GM19035 (cell line): ENCODE results near the gene PCBP3.
"Not testable (repeated sequence)": the region's sequence is repeated elsewhere in the genome, so short reads cannot be mapped to it uniquely, and the experiment has no call there.

Experiments used
- ATAC-seq: cut with Tn5 transposase; IDR thresholded peaks from one replicate; pipeline ENCODE4 v1.9.1; 2021; ENCODE audit not compliant: unreplicated experiment

PCBP3 gene

DNA sequence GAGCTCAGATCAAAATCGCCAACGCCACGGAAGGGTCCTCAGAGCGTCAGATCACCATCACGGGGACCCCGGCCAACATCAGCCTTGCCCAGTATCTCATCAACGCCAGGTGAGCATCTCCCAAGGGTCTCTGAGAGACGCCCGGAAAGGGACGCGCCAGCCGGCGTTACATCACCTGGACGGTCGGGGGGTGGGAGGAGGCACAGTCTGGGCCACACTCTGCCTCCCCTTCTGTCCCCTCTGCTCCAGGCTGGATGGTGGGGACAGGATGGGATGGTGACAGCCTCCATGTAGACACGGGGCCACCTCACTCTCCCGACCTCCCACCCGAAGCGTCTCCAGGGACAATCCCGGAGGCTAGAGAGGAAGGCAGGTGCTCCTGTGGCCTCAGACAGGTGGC, 296.6 kb downstream of the PCBP3 start:
- ATAC-seq = no peak

DNA sequence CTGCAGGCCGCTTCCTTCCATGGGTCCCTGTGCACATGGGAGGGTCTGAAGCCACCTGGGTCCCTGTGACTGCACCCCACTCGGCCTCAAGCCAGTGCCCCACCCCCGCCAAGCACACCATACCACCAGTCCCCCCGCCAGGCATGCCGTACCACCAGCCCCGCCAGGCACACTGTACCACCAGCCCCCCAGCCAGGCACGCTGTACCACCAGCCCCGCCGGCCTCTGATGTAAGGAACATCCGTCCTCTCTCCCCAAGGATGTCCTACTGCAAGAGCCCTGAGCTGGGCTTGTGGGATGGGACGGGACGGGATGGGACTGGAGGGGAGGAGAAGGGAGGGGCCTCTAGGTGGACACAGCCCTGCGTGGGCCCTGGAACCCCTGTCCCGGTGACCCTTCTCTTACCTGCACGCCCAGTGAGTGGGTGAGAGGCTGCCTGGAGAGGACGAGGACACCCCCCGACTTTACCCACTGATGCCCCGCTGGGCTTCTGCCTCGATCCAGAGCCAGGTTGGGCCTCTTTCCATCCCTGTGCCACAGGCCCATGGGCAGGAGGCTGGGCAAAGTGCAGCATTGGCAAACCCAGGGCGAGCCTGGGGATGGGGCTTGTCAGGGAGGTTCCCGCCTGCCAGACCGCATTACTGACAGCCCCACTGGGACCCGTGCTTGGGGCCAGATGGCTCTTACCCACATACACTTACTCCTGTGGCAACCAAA, 297.3 kb downstream of the PCBP3 start:
- ATAC-seq = no peak

DNA sequence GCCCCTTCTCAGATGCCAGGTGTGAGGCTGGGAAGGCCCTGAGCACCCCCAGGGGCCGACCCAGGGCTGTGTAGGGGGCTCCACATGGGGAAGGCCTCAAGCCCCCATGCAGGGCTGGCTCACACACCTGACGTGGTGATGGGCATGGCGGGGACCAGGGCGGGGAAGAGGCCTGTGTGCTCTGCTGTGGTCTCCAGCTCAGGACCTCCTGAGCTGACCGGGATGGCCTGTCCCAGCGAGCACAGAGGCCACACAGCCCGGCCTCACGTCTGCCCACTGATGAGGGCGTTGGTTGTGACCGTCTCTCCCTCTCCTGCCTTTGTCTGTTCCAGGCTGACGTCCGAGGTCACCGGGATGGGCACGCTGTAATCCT, 297.8 kb downstream of the PCBP3 start:
- ATAC-seq = no peak

GRCh38 chr21:45941717-45942546, 298.4 kb downstream of the PCBP3 start:
- no peak for ATAC-seq

DNA sequence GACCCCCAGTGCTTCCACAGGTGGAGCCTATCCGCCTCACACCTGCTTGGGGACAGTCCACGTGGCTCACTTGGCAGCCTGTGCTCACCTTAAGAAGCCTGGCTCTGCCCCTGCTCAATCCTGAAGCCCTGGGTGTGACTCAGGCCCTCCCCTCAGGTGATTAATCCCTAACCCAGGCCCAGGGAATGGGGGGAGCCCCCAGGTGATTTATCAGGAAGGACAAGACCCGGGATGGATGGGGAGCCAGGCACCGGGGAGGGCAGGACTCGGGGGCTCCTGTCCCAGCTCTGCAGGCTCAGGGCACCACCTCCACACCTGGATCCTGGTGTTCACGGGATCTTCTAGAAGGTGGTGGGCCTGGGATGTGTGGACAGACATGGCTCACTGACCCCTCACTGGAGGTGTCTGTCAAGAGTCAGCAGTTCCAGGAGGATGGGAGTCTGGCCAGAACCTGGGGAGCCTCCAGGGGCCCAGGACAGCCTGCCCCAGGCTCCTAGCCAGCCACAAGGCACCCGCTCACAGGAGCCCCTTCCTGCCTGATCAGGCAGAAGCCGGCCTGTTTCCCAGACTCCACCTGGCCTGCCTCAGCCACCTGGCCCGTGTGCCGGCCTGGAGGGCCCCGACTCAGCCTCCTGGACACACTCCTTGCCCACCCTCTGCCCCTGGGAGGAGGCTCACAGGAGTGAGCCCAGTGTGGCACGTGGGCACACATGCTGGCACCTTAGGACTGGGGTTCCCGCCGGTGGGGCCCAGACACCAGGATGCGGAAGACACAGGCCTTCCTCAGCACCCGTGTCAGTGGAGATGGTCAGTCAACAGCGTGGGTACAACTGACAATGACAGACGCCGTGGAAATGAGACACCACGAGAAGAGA, 299.5 kb downstream of the PCBP3 start:
- no peak for ATAC-seq

DNA sequence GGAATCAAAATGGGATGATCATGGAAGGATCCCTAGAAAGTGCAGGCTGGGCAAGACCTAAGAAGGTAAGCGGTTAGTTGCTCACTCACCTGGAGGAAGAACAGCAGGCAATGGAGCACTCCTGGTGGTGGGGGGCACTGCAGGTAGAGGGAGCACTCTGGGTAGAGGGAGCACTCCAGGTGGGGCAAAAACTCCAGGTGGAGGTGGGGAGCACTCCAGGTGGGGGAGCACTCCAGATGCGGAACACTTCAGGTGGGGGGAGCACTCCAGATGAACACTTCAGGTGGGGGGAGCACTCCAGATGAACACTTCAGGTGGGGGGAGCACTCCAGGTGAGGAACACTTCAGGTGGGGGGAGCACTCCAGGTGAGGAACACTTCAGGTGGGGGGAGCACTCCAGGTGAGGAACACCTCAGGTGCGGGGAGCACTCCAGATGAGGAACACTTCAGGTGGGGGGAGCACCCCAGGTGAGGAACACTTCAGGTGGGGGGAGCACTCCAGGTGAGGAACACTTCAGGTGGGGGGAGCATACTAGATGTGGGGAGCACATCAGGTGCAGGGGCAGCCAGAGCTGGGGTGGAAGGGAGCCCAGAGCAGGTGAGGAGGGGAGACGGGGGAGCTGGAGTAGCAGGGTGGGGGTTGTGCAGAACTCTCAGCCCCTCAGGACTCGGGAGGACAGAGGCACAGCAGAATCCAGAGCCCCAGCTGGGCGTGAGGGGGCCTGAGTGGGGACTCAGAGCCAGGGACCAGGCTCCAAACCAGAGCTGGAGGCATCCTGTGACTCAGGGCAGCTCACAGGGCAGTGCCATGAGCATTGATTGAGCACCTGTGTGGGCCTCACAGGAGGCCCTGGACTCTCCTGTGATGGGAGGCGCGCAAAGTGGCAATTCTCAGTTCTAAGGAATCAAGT, 300.4 kb downstream of the PCBP3 start:
- no peak for ATAC-seq

DNA sequence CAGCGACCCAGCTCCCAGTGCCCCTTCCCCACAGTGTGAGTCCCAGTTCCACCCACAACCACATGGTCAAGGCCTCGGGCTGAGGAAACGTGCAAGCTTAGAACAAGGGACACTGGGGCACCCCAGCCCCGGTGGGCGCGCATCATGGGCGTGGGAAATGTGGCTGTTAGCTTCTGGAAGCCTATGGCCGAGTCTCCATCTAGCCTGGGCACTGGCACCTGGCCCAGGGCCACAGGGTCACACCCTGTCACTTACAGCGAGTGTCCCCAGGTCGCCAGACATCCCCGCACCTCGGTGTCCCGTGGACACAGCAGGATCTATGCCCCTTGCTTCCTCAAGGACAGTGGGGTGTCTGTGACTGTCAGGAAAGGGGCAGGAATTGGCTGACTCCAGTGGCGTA, 301.1 kb downstream of the PCBP3 start:
- ATAC-seq = no peak

GRCh38 chr21:45945066-45945867, 301.7 kb downstream of the PCBP3 start:
- no peak for ATAC-seq

DNA sequence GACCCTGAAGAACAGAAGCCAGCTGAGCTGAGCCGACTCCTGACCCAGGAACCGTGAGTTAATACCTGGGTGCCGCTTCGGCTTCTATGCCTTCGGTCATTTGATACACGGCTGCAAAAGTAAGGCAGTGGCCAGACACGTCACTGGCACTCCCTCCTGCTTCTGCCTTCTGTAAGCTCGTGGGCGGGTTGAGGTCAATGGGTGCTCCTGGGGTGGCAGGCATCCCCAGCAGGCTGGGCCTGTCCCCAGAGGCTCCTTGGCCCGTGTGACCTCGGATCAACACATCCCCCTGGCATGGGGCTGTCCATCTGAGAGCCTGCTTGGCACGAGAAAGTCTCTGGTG, 302.3 kb downstream of the PCBP3 start:
- no peak for ATAC-seq

GRCh38 chr21:45947296-45947695, 303.8 kb downstream of the PCBP3 start:
- no peak for ATAC-seq

- no peak for ATAC-seq
These were observed 304.3 kb downstream of the PCBP3 start for GRCh38 chr21:45947716-45948255.

DNA sequence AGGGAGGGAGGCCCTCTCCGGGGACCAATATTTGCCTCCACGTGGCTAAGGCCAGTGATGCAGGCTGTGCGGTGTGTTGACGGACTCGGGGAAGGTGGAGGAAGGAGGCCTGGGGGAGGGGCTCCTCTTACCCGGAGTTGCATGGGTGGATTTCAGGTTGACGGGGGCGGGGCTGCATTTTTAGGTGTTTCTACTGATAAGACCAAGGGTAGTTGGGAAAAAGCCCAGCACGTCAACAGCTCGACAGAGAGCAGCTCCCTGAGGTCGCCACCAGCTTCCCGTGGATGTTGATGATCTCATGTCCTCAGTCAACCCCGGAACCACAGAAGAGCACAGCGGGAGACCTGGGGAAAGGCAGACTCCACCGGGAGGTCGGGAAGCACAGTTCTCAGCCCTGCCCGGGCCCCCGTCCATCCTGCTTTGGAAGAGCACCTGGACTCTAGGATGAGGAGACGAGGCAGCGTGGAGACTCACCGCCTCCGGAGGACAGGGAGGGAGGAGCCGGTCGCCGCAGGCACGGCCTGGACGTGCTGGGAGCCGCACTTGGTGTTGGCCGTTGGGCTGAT, 305.1 kb downstream of the PCBP3 start:
- ATAC-seq = no peak

- no peak for ATAC-seq
These were observed 306.6 kb downstream of the PCBP3 start for GRCh38 chr21:45949928-45950739.

GRCh38 chr21:45950740-45951515, 307.4 kb downstream of the PCBP3 start:
- no peak for ATAC-seq

- ATAC-seq = no peak
These were observed 308.2 kb downstream of the PCBP3 start for GRCh38 chr21:45951676-45952075.

DNA sequence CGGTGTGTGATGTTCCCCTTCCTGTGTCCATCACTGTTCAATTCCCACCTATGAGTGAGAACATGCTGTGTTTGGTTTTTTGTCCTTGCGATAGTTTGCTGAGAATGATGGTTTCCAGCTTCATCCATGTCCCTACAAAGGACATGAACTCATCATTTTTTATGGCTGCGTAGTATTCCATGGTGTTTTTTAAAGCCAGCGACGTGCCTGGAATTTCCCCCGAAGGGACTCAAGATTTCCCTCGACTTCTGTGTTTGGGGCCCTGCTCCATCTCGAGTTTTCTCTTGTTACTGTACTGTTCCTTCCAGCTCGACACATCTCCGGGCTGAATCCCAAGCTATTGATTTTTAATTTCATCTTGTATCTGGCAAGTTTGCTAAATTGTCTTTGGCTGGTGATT, 309.0 kb downstream of the PCBP3 start:
- not testable (repeated sequence) for ATAC-seq

- ATAC-seq = no peak
These were observed 309.4 kb downstream of the PCBP3 start for GRCh38 chr21:45952974-45953373.

GRCh38 chr21:45954261-45954660, 310.7 kb downstream of the PCBP3 start:
- ATAC-seq = no peak
